NCI-H510A (cell line): Measurements from ENCODE around the gene KCNN3.

Experiments used
- DNase-seq: peaks from one replicate; lab custom pipeline; 2025; lab: John Stamatoyannopoulos, UW

Gene KCNN3

DNA sequence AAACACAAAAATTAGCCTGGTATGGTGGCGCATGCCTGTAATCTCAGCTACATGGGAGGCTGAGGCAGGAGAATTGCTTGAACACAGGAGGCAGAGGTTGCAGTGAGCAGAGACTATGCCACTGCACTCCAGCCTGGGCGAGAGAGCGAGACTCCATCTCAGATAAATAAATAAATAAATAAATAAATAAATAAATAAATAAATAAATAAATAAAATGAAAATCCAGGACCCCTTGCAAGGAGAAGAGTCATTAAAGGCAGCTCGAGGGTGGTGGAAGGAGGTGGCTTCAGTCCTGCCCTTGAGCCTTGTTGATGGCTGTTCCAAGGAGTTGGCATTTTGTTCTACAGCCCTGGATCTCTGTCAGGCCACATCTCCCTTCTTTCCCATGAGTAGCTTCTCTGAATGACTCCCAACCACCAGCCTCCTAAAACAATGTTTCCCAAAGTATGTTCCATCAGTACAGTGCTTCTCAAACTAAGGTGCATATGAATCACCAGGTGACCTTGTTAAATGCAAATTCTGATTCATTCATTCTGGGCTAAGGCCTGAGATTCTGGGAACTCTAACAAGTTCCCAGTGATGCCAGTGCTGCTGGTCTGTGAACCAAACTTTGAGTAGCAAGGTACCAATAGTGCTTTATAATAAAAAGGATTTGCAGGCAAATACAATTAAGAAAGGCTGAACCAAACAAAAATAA lies 99.0 kb downstream of the KCNN3 start:
- DNase-seq = no peak

GRCh38 chr1:154769193-154769895 lies 100.7 kb downstream of the KCNN3 start:
- no peak for DNase-seq

DNA sequence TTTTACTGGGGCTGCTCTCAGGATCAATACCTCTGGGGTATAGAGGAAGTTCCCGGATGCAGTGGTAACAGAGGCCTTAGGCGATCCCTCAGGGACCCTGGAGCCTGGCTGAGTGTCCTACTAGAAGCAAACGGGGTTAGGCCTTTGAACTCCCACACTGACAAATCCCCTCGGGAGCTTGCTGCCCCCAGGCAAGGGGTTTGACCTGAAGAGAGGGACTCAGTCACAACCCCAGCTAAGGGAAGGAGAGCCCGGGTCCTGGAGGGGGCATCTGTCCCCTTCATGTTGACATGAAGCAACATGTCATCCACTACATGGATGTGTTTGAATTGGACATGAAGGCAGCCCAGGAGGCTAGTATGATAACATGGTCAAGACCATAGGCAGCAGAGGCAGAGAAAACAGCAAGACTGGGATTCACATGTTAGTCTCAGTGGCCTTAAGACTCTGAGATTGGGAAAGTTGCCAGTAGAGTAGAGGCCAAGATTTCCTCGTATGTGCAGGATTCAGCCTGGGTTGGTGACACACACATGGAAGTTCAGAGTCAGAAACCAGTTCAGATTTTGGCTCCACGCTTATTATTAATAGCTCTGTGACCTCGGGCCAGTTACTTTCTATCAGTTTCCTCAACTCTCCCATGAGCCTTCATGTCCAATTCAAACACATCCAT lies 101.5 kb downstream of the KCNN3 start:
- no peak for DNase-seq

DNA sequence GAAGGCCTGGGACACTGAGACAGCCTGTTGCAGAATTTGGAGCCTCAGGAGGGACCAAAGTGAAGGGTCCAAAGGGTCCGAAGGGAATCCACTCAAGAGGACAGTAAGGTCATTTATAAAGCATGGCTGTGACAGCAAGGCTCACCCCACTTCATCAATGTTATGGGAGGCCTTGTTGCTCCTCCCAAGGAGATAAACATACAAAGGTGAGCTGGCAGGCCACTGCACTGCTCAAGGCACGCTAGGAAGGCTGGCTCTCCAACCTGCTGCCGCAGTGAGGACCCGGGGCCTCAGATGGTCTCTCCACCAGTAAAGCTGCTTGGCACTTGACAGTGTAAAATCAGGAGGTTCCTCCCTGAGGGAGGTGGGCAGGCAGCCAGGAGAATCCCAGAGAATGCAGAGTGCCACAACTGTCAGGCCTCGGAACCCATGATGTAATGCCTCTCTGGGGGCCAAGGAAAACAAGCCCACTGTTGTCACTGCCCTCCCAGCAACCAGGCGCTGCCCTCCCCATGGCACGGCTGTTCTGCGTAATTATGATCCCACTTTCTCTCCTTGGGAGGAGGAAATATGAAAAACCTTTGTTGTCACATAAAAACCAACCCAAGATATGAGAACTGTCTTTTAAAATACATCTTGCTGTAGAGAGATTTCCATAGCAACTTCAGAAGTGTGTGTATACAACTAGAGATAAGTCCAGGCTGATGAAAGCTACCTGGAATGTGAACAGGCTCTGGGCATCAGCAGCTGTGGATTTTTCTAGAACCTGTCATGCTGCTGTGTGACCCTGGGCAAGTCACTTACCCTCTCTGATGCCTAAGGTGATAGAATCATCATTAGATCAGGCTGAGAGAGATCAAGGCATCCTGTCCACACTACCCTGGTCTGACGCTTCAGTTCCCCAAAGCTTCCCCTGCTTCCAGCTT lies 102.5 kb downstream of the KCNN3 start:
- no peak for DNase-seq

- DNase-seq = no peak
Measured at GRCh38 chr1:154765970-154766369, 104.1 kb downstream of the KCNN3 start.

- no peak for DNase-seq
Measured at GRCh38 chr1:154764773-154765172, 105.3 kb downstream of the KCNN3 start.

- DNase-seq = no peak
Measured at GRCh38 chr1:154764181-154764580, 105.9 kb downstream of the KCNN3 start.

GRCh38 chr1:154760469-154760933 lies 109.6 kb downstream of the KCNN3 start:
- peak; percentile 64 for DNase-seq

GRCh38 chr1:154759793-154760192 lies 110.3 kb downstream of the KCNN3 start:
- no peak for DNase-seq

- no peak for DNase-seq
Measured at GRCh38 chr1:154759196-154759595, 110.9 kb downstream of the KCNN3 start.

DNA sequence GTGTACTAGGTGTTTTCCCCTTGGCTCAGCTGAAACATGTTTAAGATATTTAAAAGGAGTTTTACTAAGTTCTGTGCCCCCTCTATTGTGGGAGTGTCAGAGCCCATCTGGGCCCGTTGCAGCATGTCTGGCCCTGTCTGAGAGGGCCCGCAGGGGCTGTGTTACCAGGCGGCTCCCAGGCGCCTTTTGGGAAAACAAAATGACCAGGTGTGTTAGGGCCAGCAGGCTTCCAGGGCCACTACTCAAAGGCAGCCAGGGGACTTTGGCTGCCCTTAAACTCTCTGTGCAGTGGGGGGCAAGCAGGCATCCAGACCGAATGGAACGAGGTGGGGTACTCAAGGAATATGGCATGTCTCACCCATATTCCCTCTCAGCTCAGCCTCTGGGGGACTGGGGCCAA lies 111.7 kb downstream of the KCNN3 start:
- no peak for DNase-seq

DNA sequence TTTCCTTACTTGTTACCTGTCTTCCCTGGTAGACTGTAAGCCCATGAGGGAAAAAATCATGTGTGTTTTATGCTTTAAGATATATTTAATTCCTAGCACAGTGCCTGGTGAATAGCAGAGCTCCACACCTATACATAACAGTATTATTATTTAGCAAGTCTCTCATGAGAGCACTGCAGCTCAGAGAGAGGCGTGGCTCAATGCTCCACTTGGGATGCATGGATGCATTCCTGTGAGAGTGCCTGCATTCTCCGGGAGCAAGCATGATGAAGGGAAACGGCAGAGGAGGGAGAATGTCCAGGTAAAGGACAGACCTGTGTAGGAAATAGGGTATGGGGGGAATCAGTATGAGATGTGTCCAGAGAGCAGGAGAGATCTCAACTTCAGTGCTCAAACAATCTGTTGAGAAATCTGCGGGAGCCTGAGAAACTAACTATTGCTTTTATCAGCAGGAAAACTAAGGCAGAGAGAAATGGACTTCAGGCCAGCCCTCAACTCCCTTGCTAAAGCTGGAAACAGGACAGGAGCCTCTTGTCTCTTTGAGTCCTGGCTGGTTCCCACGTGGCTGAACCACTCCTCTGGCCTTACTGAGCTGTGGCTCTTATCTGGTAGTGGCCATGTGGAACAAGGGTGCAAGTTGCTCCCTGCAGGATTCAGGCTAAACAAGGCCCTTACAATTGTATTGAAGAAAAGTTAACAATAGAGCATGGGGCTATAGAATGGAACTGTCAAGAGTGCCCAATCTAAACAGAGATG lies 113.1 kb downstream of the KCNN3 start:
- DNase-seq = no peak

DNA sequence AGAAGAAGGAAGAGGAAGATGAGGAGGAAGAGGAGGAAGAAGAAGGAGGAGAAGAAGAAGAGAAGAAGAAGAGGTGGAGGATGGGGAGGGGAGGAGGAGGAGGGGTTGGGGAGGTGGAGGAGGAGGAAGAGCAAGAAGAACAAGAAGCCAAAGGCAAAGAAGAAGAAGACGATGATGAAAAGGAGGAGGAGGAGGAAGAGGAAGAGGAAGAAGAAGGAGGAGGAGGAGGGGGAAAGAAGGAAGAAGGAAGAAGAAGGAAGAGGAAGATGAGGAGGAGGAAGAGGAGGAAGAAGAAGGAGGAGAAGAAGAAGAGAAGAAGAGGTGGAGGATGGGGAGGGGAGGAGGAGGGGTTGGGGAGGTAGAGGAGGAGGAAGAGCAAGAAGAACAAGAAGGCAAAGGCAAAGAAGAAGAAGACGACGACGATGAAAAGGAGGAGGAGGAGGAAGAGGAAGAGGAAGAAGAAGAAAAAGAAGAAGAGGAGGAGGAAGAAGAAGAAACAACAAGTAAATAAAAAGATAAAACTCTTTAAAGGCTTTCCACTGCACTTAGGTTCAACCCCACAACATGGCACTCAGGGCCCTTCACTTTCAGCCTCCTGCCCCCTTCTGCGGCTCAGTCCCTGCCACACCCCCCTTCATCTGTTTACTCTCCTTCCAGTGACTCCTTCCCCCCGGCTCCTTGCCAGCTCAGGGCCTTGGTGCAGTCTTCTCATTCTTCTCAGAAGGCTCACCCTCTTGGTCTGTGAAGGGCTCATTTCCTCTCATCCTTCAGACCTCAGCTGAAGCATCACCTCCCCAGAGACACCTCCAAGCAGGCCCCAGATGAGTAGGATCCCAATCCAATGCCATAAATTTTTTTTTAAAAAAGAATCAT lies 114.0 kb downstream of the KCNN3 start:
- no peak for DNase-seq

GRCh38 chr1:154753426-154753825 lies 116.7 kb downstream of the KCNN3 start:
- DNase-seq = no peak

DNA sequence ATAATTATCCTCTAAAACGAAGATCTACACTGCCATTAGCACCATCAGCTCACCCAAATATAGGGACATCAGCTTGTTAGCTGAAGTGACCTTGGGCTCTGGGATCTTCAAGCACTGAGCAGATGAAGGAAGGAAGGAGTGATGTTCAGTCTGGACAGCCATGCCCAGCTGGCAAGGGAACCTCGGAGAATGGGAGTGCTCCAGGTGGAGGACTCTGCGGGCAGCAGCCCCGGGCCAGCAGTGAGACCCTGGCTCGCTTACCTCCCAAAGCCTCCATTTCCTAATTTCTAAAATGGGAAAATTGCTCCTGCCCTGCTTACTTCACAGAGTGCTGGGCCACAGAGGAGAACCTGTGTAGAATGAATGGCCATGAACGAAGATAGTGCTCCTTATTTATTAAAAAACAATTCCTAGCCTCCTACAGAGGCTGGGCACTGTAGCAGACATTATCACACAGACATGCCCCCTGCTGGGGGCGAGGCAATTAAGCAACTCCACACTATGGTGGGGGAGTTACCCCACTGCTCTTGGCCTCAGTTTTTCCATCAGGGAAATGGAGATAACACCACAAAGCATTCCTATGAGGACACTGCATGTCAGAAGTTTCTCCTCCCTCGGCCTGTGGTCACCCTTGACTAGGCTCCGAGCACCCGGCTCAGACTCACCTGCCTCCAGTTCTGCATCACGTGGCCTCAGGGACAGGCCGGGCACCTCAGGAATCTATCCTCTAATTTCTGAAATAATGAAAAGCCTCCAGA lies 117.6 kb downstream of the KCNN3 start:
- DNase-seq = no peak

DNA sequence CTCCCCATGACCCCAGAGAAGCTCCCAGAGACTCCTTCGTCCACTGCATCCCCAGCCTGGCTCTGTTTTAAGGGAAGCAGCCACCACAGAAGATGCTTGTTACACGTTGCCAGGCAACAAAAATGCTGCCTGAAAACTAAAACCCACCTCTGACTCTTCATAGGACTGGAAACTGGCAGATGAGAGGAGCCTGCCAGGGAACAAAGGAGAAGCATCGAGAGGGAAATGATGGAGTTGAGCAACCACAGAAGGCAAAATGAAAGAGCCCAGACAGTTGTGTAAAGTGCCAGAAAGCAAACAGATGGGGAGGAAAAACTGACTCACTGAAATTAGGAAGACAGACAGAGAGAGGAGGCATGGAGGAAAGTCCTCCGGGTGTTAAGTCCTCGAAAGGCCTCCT lies 118.4 kb downstream of the KCNN3 start:
- DNase-seq = peak; percentile 93

GRCh38 chr1:154750681-154751665 lies 119.1 kb downstream of the KCNN3 start:
- peak; percentile 93 for DNase-seq

DNA sequence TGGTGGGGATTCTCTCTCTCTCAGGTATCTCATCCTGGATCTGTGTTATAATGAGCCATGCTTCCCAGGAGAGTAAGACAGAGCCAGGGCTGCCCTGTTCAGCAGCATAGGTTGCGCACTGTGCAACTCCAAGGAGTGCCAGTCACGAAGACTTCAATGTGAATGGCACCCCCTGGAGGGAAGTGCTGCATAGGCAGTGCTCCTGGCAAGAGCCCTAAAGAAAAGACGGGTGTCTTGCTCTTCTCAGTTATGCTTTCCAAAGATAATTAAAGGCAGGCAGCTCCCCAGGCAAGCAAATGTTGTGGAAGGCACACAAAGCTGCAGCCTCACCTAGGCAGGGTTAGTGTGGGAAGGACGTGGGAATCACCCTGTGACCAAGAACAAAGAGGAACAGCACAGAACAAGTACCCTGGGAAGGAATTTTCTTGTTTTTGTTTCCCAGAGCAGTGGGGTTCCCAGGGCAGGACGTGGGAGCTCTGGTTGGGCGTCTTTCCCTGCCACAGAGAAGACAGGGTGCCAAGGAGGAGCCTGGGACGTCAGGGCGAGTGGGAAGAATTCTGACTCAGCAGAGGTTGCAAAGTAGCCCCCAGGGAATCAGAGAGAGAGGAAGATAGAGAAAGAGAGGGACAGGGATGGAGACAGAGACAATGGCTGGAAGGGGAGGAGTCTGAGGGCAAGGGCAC lies 120.9 kb downstream of the KCNN3 start:
- no peak for DNase-seq
